Measurements from ENCODE around the gene CNDP2. TPM values are rescaled to one million over a fixed set of nuclear protein-coding genes. Genes with fewer than 3 reads are reported as not detected.
A peak's percentile ranks its signal among the peaks of the same experiment; 100 is the strongest.

The CNDP2 gene
- total RNA-seq (2014; rRNA removed; shearing (Covaris generic)): 28.6 and 32.2 TPM in 2 replicates

GRCh38 chr18:74495581-74496507, at the start of gene CNDP2:
CNDP2 (plus strand) TSS chr18:74496363; CDS start chr18:74499974, 3,611 bp downstream.
- peak; percentile 99 for DNase-seq (ENCODE audit: low read depth)

DNA sequence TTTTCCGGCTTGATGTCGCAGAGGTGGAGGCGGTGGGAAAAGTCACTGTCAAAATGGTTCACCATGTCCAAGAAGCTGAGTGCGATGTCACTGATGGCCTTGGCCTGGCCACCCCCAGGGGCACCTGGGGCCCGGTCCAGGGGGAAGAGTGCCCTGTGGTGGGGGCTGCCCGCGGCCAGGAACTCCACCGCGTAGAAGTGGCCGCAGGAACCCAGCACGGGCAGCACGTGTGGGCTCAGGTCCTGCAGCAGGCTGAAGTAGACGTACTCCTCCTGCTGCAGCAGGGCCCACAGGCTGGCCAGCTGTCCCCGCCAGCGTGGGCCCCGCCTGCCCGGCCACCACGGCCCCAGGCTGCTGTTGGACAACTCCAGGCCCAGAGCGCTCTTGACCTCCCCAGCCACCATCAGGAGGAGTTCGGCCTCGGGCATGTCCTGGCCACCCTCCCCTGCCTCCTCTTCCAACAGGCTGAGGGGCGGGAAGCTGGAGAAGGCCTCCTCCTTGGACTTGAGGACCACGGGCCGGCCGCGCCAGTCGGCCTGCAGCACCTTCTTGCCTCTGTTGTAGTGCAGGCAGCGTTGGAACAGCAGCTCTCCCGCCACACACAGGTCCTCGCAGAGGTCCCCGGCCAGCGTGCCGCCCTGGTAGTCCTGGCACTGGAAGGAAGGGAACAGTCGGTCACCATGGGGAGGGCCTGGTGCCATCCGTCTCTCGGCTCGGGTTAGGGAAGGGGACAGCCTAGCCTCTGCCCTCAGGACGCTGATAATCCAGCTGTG, 49.3 kb upstream of the CNDP2 start:
- DNase-seq (ENCODE audit: low read depth): no peak

DNA sequence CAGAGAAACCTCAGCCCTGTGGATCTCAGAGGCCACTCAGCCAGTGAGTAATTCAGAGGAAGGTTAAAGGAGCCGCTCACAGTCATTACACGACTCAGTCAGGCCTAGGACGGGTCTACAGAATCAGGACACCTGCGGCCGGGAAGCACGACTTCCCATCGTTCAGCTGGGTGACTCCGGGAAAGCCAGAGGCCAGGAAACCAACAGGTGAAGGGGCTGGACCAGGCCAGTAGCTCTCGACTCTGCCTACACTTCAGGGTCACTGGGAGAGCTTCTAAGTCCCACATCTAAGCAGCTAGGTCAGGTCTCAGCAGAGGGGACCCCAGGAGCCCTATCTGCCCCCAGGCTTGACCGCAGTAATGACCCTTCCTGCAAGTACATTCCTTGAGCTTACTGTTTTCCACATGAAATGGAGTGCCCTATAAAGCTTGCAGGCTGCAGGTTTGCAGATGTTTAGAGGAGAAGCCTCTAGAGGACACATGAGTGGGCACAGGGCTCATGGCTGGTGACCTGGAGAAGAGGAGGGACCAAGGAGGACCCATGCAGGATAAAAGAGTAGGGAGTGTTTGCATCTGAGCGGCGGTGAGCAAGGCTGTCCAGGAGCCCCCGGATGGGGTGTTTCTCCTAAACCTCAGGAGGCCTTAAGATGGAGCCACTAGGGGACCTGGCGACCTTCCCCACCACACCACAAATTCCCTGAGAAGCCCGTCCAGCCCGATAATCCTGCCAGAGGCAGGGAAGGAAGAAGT, 48.6 kb upstream of the CNDP2 start:
- no peak for DNase-seq (ENCODE audit: low read depth)

DNA sequence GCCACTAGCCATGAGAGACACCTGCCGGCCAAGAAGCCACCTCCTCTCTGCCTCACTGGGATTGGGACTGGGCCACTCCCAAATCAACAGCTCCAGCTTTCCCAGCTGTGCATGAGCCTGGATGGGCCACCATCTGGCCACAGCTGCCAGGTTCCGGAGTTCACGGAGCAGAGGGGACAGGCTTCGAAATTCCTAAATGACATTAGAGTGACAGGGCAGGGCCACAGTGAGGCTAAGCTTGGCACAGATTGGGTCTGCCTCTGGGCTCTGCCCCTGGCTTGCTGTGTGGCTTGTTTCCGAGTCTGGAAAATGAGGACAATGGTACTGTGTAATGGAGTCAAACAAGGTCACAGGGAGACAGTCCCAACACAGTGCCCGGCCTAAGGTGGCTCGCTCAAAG, 45.5 kb upstream of the CNDP2 start:
- no peak for DNase-seq (ENCODE audit: low read depth)

GRCh38 chr18:74451148-74451547, 45.0 kb upstream of the CNDP2 start:
- DNase-seq (ENCODE audit: low read depth): no peak

DNA sequence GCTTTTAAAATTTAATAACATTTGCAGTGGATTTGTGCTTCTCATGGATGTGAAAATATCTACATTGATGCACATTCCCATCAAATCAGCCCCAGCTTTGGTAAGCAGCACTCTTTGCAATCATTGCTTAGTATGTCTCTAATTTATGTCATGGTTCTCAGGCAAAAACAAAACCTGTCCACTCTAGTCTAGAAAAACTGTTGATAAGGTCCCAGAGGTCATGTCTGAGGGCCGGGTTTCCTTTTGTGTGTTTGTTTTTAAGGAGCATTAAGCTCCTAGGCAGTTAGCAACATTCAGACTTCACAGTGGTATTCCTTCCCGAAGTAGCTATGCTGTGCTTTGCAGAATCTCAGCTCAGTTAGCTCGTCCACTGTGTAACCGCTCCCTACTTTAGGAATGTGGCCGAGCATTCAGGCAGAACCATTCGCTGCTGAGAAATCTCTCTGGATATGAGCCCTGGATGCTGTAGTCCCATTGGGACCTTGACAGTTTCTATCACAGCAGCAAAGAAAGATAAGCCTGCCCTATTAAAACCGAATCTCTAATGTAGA, 43.1 kb upstream of the CNDP2 start:
- no peak for DNase-seq (ENCODE audit: low read depth)

- no peak for DNase-seq (ENCODE audit: low read depth)
Observed at GRCh38 chr18:74453642-74454198, 42.4 kb upstream of the CNDP2 start.

- DNase-seq (ENCODE audit: low read depth): no peak
Observed at GRCh38 chr18:74454279-74454751, 41.8 kb upstream of the CNDP2 start.

- DNase-seq (ENCODE audit: low read depth): no peak
Observed at GRCh38 chr18:74455386-74455785, 40.8 kb upstream of the CNDP2 start.

DNA sequence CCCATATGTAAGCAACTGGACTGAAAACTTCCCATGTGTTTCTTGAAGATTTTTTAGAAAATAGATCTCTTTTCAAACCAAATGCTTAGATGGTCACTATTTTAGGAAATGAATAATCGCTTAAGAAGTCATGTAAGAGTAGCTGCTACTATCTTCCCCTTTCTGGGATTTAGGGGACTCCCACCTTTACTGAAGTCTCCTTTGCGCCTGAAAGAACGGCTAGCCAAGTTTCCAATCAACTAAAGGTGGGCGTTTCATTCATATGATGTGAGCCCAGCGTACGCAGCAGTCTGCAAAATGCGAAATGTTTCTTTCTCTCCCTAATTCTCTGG, 40.2 kb upstream of the CNDP2 start:
- DNase-seq (ENCODE audit: low read depth): no peak

GRCh38 chr18:74456349-74457042, 39.7 kb upstream of the CNDP2 start:
- DNase-seq (ENCODE audit: low read depth): no peak

GRCh38 chr18:74457043-74457724, 39.0 kb upstream of the CNDP2 start, which contains the start of gene DIPK1C:
DIPK1C (minus strand) TSS chr18:74457308; CDS start chr18:74457259, 49 bp downstream.
- no peak for DNase-seq (ENCODE audit: low read depth)

- DNase-seq (ENCODE audit: low read depth): no peak
Observed at GRCh38 chr18:74457725-74458421, 38.3 kb upstream of the CNDP2 start.

GRCh38 chr18:74459889-74460288, 36.3 kb upstream of the CNDP2 start:
- no peak for DNase-seq (ENCODE audit: low read depth)

DNA sequence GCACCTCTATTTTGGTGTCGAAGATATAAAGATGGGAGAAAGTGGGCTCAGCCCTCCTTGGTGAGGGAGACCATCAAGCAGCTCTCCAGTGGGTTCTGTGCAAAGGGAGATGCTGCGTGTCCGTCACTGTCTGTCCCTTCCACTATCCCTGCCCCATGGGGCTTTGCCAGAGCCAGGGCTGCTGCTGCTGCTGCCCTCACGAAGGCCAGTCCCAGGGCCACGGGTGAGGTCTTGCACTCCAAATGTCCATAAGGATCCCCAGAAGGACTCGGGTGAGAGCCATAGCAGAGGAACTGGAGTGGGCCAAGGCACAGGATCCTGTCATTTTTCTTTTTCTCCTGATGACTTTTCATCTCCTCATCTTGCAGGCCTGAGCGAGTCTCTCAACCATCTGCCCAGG, 35.3 kb upstream of the CNDP2 start:
- DNase-seq (ENCODE audit: low read depth): no peak

- DNase-seq (ENCODE audit: low read depth): no peak
Observed at GRCh38 chr18:74463254-74463653, 32.9 kb upstream of the CNDP2 start.

GRCh38 chr18:74463983-74464382, 32.2 kb upstream of the CNDP2 start:
- DNase-seq (ENCODE audit: low read depth): no peak

GRCh38 chr18:74465775-74466174, 30.4 kb upstream of the CNDP2 start:
- DNase-seq (ENCODE audit: low read depth): no peak

DNA sequence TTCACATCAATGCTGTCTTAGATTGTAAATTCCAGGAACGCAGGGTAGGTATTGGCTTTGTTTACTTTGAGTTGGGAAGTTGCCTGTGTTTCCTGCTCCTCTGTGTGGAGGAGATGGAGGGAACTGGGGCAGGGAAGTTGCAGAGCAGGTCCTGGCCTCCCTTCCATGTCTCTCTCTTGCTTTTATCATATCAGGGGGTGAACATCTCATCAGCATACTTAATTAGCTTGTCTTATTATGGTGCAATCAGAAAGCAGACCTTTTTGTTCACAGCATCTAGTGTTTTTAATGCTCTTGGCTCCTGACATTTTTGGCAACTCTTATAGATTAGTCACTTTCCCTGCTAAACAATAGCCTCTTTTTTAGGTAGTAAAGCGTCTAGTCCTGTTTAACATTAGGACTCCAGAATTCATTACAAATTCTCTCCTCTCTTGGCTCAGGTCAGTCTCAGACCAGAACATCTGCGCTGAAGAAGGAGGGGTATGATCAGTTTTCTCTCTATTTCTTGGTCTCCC, 27.6 kb upstream of the CNDP2 start:
- no peak for DNase-seq (ENCODE audit: low read depth)

All from Daoy (cell line).